ENCODE measurements around the gene TRAPPC3L. TPM values are rescaled to one million over a fixed set of nuclear protein-coding genes. Genes with fewer than 3 reads are reported as not detected.

The TRAPPC3L gene
- polyA plus RNA-seq (2012; ENCODE audit: low read depth, missing spikeins) = not detected

DNA sequence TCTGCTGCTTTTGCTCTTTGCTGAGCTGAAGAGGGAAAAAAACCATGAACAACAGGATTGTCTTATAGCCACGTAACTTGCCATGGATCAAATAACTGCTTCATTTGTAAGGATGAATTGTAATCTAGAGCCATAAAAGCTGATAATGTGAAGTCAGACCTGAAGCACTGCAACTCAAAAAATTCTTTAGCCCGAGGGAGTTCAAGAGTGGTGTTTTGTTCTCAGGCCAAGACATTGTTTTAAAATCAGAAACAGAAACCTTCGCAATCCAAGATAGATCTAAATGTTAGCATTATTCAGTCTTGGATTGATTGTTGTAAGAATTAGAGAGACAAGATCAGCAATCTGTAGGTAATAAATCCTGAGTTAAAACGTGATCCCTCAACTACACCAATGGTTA is at the start of gene TRAPPC3L:
TSS of gene TRAPPC3L (minus strand) at position 34 of the 400 bp plus-strand sequence. CDS start 170 bp downstream, outside the sequence.
- TF ChIP-seq POU2F2 (IDR thresholded peaks at IDR 0.05; ENCODE audit: low read depth, low read length) (no peak), PAX5 (IDR thresholded peaks at IDR 0.05; ENCODE audit: insufficient read depth, low read length, severe bottlenecking) (no peak)
- no peak for DNase-seq (ENCODE audit: insufficient read length, low spot score)
- no peak for FAIRE-seq

GRCh38 chr6:116595247-116595646 is 49.8 kb upstream of the TRAPPC3L start:
- TF ChIP-seq SPI1 (IDR thresholded peaks at IDR 0.05; ENCODE audit: low read depth, low read length) (no peak), POLR2AphosphoS5 (IDR thresholded peaks at IDR 0.05; ENCODE audit: low read depth, low read length) (no peak), POLR2A (IDR thresholded peaks at IDR 0.05; ENCODE audit: low read depth, low read length) (no peak), PAX5 (IDR thresholded peaks at IDR 0.05; ENCODE audit: insufficient read depth, low read length, severe bottlenecking) (no peak), TAF1 (IDR thresholded peaks at IDR 0.05; ENCODE audit: low read depth, low read length) (no peak), POU2F2 (IDR thresholded peaks at IDR 0.05; ENCODE audit: low read depth, low read length) (no peak)
- FAIRE-seq = no peak
- no peak for DNase-seq (ENCODE audit: insufficient read length, low spot score)

GRCh38 chr6:116586738-116587137 is 41.3 kb upstream of the TRAPPC3L start:
- no peak for TF ChIP-seq POU2F2 (IDR thresholded peaks at IDR 0.05; ENCODE audit: low read depth, low read length)
- TF ChIP-seq POLR2AphosphoS5 (IDR thresholded peaks at IDR 0.05; ENCODE audit: low read depth, low read length) = no peak
- TF ChIP-seq POLR2A (IDR thresholded peaks at IDR 0.05; ENCODE audit: low read depth, low read length) = no peak
- DNase-seq (ENCODE audit: insufficient read length, low spot score) = no peak
- FAIRE-seq = no peak

GRCh38 chr6:116586276-116586675 is 40.8 kb upstream of the TRAPPC3L start:
- TF ChIP-seq PAX5 (IDR thresholded peaks at IDR 0.05; ENCODE audit: insufficient read depth, low read length, severe bottlenecking) (no peak), POU2F2 (IDR thresholded peaks at IDR 0.05; ENCODE audit: low read depth, low read length) (no peak), SPI1 (IDR thresholded peaks at IDR 0.05; ENCODE audit: low read depth, low read length) (no peak), POLR2A (IDR thresholded peaks at IDR 0.05; ENCODE audit: low read depth, low read length) (no peak), POLR2AphosphoS5 (IDR thresholded peaks at IDR 0.05; ENCODE audit: low read depth, low read length) (no peak), TAF1 (IDR thresholded peaks at IDR 0.05; ENCODE audit: low read depth, low read length) (no peak)
- FAIRE-seq (no peak), DNase-seq (ENCODE audit: insufficient read length, low spot score) (no peak)

DNA sequence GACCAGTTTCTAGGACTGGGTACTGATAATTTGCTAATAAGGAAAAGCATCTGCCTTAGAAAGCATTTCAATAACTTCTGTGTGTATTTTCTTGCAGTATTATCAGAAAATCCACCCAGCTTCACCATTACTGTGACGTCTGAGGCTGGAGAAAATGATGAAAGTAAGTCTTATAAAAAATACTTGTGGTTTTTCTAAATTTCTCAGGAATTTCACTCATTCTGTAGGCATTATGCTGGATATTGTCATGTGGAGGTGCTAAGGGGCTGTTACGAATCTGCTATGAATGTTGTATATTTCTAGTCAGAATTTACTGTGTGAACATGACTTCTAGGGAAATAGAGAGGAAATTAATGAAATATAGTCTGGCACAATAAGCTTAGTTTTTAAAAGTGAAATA is 34.7 kb upstream of the TRAPPC3L start:
- TF ChIP-seq POLR2AphosphoS5 (IDR thresholded peaks at IDR 0.05; ENCODE audit: low read depth, low read length) (no peak), PAX5 (IDR thresholded peaks at IDR 0.05; ENCODE audit: insufficient read depth, low read length, severe bottlenecking) (no peak), POU2F2 (IDR thresholded peaks at IDR 0.05; ENCODE audit: low read depth, low read length) (no peak), POLR2A (IDR thresholded peaks at IDR 0.05; ENCODE audit: low read depth, low read length) (no peak), SPI1 (IDR thresholded peaks at IDR 0.05; ENCODE audit: low read depth, low read length) (no peak), TAF1 (IDR thresholded peaks at IDR 0.05; ENCODE audit: low read depth, low read length) (no peak)
- no peak for FAIRE-seq
- no peak for DNase-seq (ENCODE audit: insufficient read length, low spot score)

- no peak for TF ChIP-seq POLR2A (IDR thresholded peaks at IDR 0.05; ENCODE audit: low read depth, low read length)
- TF ChIP-seq TAF1 (IDR thresholded peaks at IDR 0.05; ENCODE audit: low read depth, low read length) = no peak
- TF ChIP-seq PAX5 (IDR thresholded peaks at IDR 0.05; ENCODE audit: insufficient read depth, low read length, severe bottlenecking) = no peak
- TF ChIP-seq SPI1 (IDR thresholded peaks at IDR 0.05; ENCODE audit: low read depth, low read length) = no peak
- TF ChIP-seq POU2F2 (IDR thresholded peaks at IDR 0.05; ENCODE audit: low read depth, low read length) = no peak
- TF ChIP-seq POLR2AphosphoS5 (IDR thresholded peaks at IDR 0.05; ENCODE audit: low read depth, low read length) = no peak
- DNase-seq (ENCODE audit: insufficient read length, low spot score) = no peak
- no peak for FAIRE-seq
Observed at GRCh38 chr6:116579143-116579542, 33.7 kb upstream of the TRAPPC3L start.

GRCh38 chr6:116578335-116578734 is 32.9 kb upstream of the TRAPPC3L start:
- FAIRE-seq = no peak
- TF ChIP-seq POLR2A (IDR thresholded peaks at IDR 0.05; ENCODE audit: low read depth, low read length) (no peak), TAF1 (IDR thresholded peaks at IDR 0.05; ENCODE audit: low read depth, low read length) (no peak), SPI1 (IDR thresholded peaks at IDR 0.05; ENCODE audit: low read depth, low read length) (no peak), POLR2AphosphoS5 (IDR thresholded peaks at IDR 0.05; ENCODE audit: low read depth, low read length) (no peak), PAX5 (IDR thresholded peaks at IDR 0.05; ENCODE audit: insufficient read depth, low read length, severe bottlenecking) (no peak), POU2F2 (IDR thresholded peaks at IDR 0.05; ENCODE audit: low read depth, low read length) (no peak)
- DNase-seq (ENCODE audit: insufficient read length, low spot score) = no peak

GRCh38 chr6:116577486-116577885 is 32.0 kb upstream of the TRAPPC3L start:
- TF ChIP-seq PAX5 (IDR thresholded peaks at IDR 0.05; ENCODE audit: insufficient read depth, low read length, severe bottlenecking) (no peak), POLR2A (IDR thresholded peaks at IDR 0.05; ENCODE audit: low read depth, low read length) (no peak), POLR2AphosphoS5 (IDR thresholded peaks at IDR 0.05; ENCODE audit: low read depth, low read length) (no peak), TAF1 (IDR thresholded peaks at IDR 0.05; ENCODE audit: low read depth, low read length) (no peak), SPI1 (IDR thresholded peaks at IDR 0.05; ENCODE audit: low read depth, low read length) (no peak), POU2F2 (IDR thresholded peaks at IDR 0.05; ENCODE audit: low read depth, low read length) (no peak)
- DNase-seq (ENCODE audit: insufficient read length, low spot score) (no peak), FAIRE-seq (no peak)

- no peak for TF ChIP-seq SPI1 (IDR thresholded peaks at IDR 0.05; ENCODE audit: low read depth, low read length)
- no peak for TF ChIP-seq POU2F2 (IDR thresholded peaks at IDR 0.05; ENCODE audit: low read depth, low read length)
- no peak for TF ChIP-seq POLR2AphosphoS5 (IDR thresholded peaks at IDR 0.05; ENCODE audit: low read depth, low read length)
- no peak for TF ChIP-seq POLR2A (IDR thresholded peaks at IDR 0.05; ENCODE audit: low read depth, low read length)
- TF ChIP-seq PAX5 (IDR thresholded peaks at IDR 0.05; ENCODE audit: insufficient read depth, low read length, severe bottlenecking) = no peak
- no peak for TF ChIP-seq TAF1 (IDR thresholded peaks at IDR 0.05; ENCODE audit: low read depth, low read length)
- no peak for DNase-seq (ENCODE audit: insufficient read length, low spot score)
- no peak for FAIRE-seq
Observed at GRCh38 chr6:116575227-116575626, 29.7 kb upstream of the TRAPPC3L start.

GRCh38 chr6:116572162-116572561 is 26.7 kb upstream of the TRAPPC3L start:
- FAIRE-seq = no peak
- DNase-seq (ENCODE audit: insufficient read length, low spot score) = no peak

More at GRCh38 chr6:116572162-116572561, 26.7 kb upstream of the TRAPPC3L start:
- TF ChIP-seq PAX5 (IDR thresholded peaks at IDR 0.05; ENCODE audit: insufficient read depth, low read length, severe bottlenecking) = no peak
- no peak for TF ChIP-seq POLR2A (IDR thresholded peaks at IDR 0.05; ENCODE audit: low read depth, low read length)
- no peak for TF ChIP-seq POU2F2 (IDR thresholded peaks at IDR 0.05; ENCODE audit: low read depth, low read length)
- no peak for TF ChIP-seq SPI1 (IDR thresholded peaks at IDR 0.05; ENCODE audit: low read depth, low read length)
- no peak for TF ChIP-seq TAF1 (IDR thresholded peaks at IDR 0.05; ENCODE audit: low read depth, low read length)
- no peak for TF ChIP-seq POLR2AphosphoS5 (IDR thresholded peaks at IDR 0.05; ENCODE audit: low read depth, low read length)
